AG04450 (cell line): ENCODE measurements around the gene PELI2. TPM values are rescaled to one million over a fixed set of nuclear protein-coding genes. Genes with fewer than 3 reads are reported as not detected.

Source experiments
- CTCF ChIA-PET: fragments of 300-600, 350-600 bp; formaldehyde crosslinking; extraction: SDS; loops from one replicate; lab custom pipeline; 2022; ENCODE audit warnings: antibody characterized with exemption, inconsistent platforms; lab: Charles Lee
- POLR2A ChIA-PET: fragments of 350-600 bp; formaldehyde crosslinking; extraction: SDS; loops from one replicate; lab custom pipeline; 2021; ENCODE audit warnings: antibody characterized with exemption, inconsistent platforms; lab: Yijun Ruan, JAX
- DNase-seq: peaks from one replicate; pipeline ENCODE4 v3.0.0-alpha.2; 2011; ENCODE audit warnings: low read depth, low spot score
- H3K27ac ChIP-seq: one replicate; pipeline ENCODE4 v1.5.1; 2012; ENCODE audit warnings: low read depth, low read length, control low read depth
- H3K27me3 ChIP-seq: one replicate; pipeline ENCODE4 v1.6.0; 2012; ENCODE audit warnings: low read length; ENCODE audit not compliant: control insufficient read depth, insufficient read depth
- H3K4me3 ChIP-seq: 2 replicates; pipeline ENCODE4 v1.5.1; 2011; ENCODE audit warnings: mild to moderate bottlenecking, low read depth, low read length, control low read depth
- H3K9me3 ChIP-seq: 2 replicates; pipeline ENCODE4 v1.5.1; 2012; ENCODE audit warnings: low read length; ENCODE audit not compliant: control insufficient read depth, insufficient read depth
- polyA plus RNA-seq: library from polyadenylated mRNA; depleted of rRNA; stranded (reverse); fragments of >200 nt; gene quantifications from 2 replicates; pipeline ENCODE4 v1.2.3, GENCODE V29; 2011
- TF ChIP-seq, protein P1 (sequence below): IDR thresholded peaks from 2 replicates; pipeline ENCODE4 v1.5.1; 2011; ENCODE audit warnings: low read depth, low read length, control low read depth, inconsistent platforms

Gene PELI2
- polyA plus RNA-seq, 1 experiment = 25.7 TPM

GRCh38 chr14:56211084-56211483 is 92.9 kb downstream of the PELI2 start:
- Histone ChIP-seq H3K27me3 (no peaks in the 10 kb centered on the region), H3K27ac (no peak overlapping the region), H3K4me3 (no peak overlapping the region), H3K9me3 (no peaks in the 10 kb centered on the region)
- ChIA-PET POLR2A (no interaction called here), CTCF (interaction anchor here (2.1 kb wide), 1 partner anchor 129 kb away, joined by 5 read pairs; no protein-coding TSS in a partner anchor)
- TF ChIP-seq, protein P1, sequence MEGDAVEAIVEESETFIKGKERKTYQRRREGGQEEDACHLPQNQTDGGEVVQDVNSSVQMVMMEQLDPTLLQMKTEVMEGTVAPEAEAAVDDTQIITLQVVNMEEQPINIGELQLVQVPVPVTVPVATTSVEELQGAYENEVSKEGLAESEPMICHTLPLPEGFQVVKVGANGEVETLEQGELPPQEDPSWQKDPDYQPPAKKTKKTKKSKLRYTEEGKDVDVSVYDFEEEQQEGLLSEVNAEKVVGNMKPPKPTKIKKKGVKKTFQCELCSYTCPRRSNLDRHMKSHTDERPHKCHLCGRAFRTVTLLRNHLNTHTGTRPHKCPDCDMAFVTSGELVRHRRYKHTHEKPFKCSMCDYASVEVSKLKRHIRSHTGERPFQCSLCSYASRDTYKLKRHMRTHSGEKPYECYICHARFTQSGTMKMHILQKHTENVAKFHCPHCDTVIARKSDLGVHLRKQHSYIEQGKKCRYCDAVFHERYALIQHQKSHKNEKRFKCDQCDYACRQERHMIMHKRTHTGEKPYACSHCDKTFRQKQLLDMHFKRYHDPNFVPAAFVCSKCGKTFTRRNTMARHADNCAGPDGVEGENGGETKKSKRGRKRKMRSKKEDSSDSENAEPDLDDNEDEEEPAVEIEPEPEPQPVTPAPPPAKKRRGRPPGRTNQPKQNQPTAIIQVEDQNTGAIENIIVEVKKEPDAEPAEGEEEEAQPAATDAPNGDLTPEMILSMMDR = no peak
- no peak for DNase-seq

GRCh38 chr14:56211844-56212243 is 93.6 kb downstream of the PELI2 start:
- no peak overlapping the region for H3K4me3 ChIP-seq
- no peak overlapping the region for H3K27ac ChIP-seq
- H3K27me3 ChIP-seq = no peaks in the 10 kb centered on the region
- no peak for DNase-seq
- TF ChIP-seq, protein P1 = no peak
- POLR2A ChIA-PET = no interaction called here
- CTCF ChIA-PET = interaction anchor here (2.1 kb wide), 1 partner anchor 128 kb away, joined by 5 read pairs; no protein-coding TSS in a partner anchor
- no peaks in the 10 kb centered on the region for H3K9me3 ChIP-seq

- Histone ChIP-seq H3K27ac (no peak overlapping the region), H3K4me3 (no peak overlapping the region), H3K27me3 (no peaks in the 10 kb centered on the region), H3K9me3 (no peaks in the 10 kb centered on the region)
- no peak for DNase-seq
- TF ChIP-seq, protein P1 = no peak
- ChIA-PET POLR2A (no interaction called here), CTCF (interaction anchor here (0.6 to 2.1 kb wide), 2 partner anchors 91 to 127 kb away, joined by 3 to 5 read pairs; no protein-coding TSS in a partner anchor)
Observed at GRCh38 chr14:56212521-56212920, 94.3 kb downstream of the PELI2 start.

DNA sequence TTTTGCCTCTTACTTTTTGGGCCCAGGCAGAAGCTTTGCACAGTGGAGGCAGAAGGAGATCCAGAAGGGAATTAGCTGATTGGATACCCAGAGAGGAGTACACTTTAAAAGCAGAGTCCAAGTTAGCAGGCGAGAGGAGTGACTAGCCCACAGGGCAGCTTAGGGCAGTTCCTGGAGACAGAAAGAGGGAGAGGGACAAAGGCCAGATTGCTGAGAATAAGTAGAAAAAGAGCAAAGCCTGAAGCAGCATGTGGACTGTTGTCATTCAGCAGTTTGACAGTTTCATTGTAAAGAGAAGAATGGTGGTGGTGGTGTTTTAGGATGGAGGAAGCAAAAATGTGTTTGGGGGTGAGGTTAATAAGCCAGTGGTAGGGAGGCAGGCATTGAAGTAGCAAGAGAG is 95.1 kb downstream of the PELI2 start:
- TF ChIP-seq, protein P1 = no peak
- Histone ChIP-seq H3K9me3 (no peaks in the 10 kb centered on the region), H3K4me3 (no peak overlapping the region), H3K27ac (no peak overlapping the region), H3K27me3 (no peaks in the 10 kb centered on the region)
- ChIA-PET POLR2A (no interaction called here), CTCF (no interaction called here)
- DNase-seq = no peak

GRCh38 chr14:56215180-56215579 is 97.0 kb downstream of the PELI2 start:
- Histone ChIP-seq H3K9me3 (no peaks in the 10 kb centered on the region), H3K4me3 (no peak overlapping the region), H3K27me3 (no peaks in the 10 kb centered on the region), H3K27ac (no peak overlapping the region)
- ChIA-PET CTCF (no interaction called here), POLR2A (no interaction called here)
- TF ChIP-seq, protein P1 = no peak
- no peak for DNase-seq
